Rectal smooth muscle tissue (tissue), 1 donor: ENCODE measurements around the gene THADA.

Experiments
- H3K27ac ChIP-seq: one replicate; pipeline ENCODE4 v1.7.0; 2013; ENCODE audit warnings: low read depth, low read length, inconsistent platforms
- H3K27me3 ChIP-seq: one replicate; pipeline ENCODE4 v1.7.0; 2013; ENCODE audit warnings: low read length; ENCODE audit not compliant: control insufficient read depth, insufficient read depth
- H3K36me3 ChIP-seq: one replicate; pipeline ENCODE4 v1.7.0; 2013; ENCODE audit warnings: low read length; ENCODE audit not compliant: control insufficient read depth, insufficient read depth
- H3K4me1 ChIP-seq: one replicate; pipeline ENCODE4 v1.7.0; 2013; ENCODE audit warnings: low read length; ENCODE audit not compliant: control insufficient read depth, insufficient read depth
- H3K4me3 ChIP-seq: one replicate; pipeline ENCODE4 v1.7.0; 2013; ENCODE audit warnings: low read length
- H3K9ac ChIP-seq: one replicate; pipeline ENCODE4 v1.7.0; 2013; ENCODE audit warnings: low read length

THADA gene

DNA sequence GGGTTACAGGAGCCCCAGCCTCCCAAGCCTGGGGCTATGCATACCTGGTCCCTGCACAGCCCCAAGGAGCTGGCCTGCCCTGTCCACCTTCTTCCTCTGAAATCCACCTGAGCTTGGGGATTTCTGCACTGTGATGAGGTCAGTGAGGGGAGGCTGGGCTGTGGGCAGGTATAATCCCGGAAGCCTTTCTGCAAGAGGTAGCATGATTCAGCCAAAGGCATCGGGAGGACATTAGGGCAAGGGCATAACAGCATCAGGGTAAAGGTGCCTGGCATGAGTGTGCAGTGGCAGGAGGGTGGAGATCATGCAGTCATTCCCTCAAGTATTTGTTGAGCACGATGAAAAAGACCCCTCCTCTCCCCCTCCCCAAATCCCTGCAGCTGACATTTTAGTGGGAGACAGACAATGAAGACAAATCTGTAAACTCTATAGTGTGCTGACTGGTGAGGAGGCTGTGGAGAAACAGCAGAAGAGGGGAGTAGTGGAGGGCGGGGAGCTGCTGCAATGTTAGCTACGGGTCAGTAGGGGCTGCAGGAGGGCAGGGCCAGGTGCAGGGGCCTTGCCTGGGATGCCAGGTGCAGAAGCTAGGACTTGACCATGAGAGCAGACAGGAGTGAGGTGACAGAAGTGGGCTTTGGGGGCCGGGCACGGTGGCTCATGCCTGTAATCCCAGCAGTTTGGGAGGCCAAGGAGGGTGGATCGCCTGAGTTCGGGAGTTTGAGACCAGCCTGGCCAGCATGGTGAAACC is 388.1 kb downstream of the THADA start:
- Histone ChIP-seq H3K36me3 (no peaks in the 10 kb centered on the region), H3K4me1 (peaks cover 9% of the 10 kb centered on the region), H3K27ac (no peak overlapping the region), H3K27me3 (no peaks in the 10 kb centered on the region), H3K4me3 (no peak overlapping the region), H3K9ac (no peak overlapping the region)

DNA sequence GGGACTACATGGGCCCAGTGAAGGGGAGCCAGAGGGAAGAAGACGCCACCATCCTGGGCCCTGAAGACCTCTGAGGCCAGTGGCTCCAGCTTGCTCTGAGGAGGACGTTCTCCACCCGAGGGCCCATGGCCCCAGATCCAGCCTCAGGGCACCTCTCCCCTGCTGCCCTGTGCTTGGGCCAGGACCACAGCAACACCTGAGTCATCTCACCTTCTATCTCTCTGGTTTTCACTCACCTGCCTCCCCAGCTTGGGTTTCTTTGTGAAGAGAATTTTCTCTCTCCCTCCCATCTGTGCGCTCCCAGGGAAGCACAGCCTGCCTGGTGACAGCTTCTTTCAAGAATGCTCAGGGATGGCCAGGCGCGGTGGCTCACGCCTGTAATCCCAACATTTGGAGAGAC is 389.2 kb downstream of the THADA start:
- Histone ChIP-seq H3K27ac (no peak overlapping the region), H3K36me3 (no peaks in the 10 kb centered on the region), H3K27me3 (no peaks in the 10 kb centered on the region), H3K9ac (no peak overlapping the region), H3K4me1 (peaks cover 9% of the 10 kb centered on the region), H3K4me3 (no peak overlapping the region)

GRCh38 chr2:43203373-43203772 is 392.5 kb downstream of the THADA start:
- Histone ChIP-seq H3K27ac (no peak overlapping the region), H3K4me1 (no peaks in the 10 kb centered on the region), H3K4me3 (no peak overlapping the region), H3K9ac (no peak overlapping the region), H3K27me3 (no peaks in the 10 kb centered on the region), H3K36me3 (no peaks in the 10 kb centered on the region)

- Histone ChIP-seq H3K27me3 (no peaks in the 10 kb centered on the region), H3K9ac (no peak overlapping the region), H3K36me3 (no peaks in the 10 kb centered on the region), H3K4me3 (no peak overlapping the region), H3K27ac (no peak overlapping the region), H3K4me1 (no peaks in the 10 kb centered on the region)
These were observed 393.5 kb downstream of the THADA start for GRCh38 chr2:43202289-43202688.

DNA sequence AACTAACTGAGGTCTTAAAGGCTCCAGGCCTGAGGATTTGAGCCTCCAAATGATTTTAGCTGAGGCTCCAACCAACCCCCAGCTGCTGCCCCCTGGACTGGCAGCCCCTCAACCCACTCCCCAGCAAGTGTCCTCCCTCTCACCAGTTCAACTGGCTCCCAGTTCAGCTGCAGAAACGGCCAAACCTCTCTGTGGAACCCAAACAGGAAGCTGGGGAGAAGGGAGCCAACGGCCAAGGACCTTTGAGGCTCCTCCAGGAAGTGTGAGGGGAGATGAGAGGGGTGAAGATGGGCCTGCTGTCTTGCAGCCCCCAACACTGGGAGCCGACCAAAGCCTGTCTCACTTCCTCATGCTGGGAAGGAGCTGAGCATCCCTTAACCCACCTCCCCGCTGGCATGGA is 394.3 kb downstream of the THADA start:
- Histone ChIP-seq H3K4me1 (no peaks in the 10 kb centered on the region), H3K27ac (no peak overlapping the region), H3K27me3 (no peaks in the 10 kb centered on the region), H3K9ac (no peak overlapping the region), H3K36me3 (no peaks in the 10 kb centered on the region), H3K4me3 (no peak overlapping the region)

DNA sequence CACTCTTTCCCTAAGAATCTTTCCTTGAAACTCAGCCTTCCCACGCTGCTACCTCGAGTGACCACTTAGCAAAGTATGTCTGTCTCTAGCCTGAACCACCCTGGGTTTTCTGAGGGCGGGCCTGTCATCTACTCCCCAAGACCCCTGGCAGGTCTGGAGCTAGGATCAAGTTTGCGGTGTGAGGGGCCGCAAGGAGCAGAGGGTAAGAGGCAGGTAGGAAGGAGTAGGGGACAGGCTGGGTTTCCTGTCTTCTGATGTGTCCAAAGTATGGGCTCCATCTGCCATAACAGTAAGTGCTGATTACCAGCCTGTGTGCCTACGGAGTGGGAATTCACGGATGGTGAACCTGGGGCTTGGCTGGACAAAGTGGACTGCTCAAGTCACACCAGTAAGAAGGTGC is 394.8 kb downstream of the THADA start:
- H3K9ac ChIP-seq = no peak overlapping the region
- H3K4me3 ChIP-seq = no peak overlapping the region
- no peaks in the 10 kb centered on the region for H3K36me3 ChIP-seq
- no peak overlapping the region for H3K27ac ChIP-seq
- no peaks in the 10 kb centered on the region for H3K27me3 ChIP-seq
- H3K4me1 ChIP-seq = no peaks in the 10 kb centered on the region

DNA sequence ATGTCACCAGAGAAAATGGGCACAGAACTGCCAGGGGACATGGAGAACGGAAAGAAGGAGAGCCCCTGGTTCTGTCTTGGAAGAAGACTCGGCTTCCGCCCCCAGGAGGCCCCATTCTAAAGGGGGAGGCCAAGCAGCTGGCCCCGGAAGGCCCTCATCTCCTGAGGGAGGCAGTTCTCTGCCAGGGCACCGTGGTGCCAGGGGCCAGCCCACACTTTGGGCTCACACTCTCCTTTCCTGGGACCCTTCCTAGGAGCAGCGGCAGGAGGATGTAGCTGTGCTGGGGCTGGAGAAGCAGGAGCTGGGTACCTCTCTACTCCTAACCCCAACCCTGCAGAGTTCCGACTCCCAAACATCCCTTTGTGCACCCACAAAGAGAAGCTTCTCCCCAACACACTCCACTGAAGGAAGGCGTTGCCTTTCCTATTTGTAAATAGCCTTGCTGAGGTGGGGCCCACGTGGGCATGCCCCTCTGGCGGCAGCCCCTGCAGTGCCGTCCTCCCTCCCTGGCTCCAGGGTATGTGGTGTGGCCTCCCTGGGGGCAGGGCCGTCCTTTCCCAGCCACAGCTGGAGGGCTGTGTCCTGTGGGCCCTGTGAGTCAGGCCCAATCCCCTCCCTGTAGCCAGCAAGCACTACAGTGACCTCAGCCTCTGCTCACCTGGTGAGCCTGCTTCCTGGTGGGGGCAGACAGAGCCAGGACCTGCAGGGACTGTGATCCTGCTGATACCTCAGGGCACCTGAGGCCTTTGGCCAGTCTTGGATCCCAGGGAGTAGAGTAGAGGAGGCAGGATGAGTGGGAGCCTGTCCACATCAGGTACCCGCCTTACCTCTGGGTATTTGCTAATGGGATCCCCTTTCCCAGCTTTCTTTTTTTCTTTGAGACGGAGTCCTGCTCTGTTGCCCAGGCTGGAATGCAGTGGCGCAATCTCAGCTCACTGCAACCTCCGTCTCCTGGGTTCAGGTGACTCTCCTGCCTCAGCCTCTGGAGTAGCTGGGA is 396.0 kb downstream of the THADA start:
- Histone ChIP-seq H3K27ac (no peak overlapping the region), H3K4me3 (no peak overlapping the region), H3K27me3 (no peaks in the 10 kb centered on the region), H3K9ac (no peak overlapping the region), H3K4me1 (no peaks in the 10 kb centered on the region), H3K36me3 (no peaks in the 10 kb centered on the region)

DNA sequence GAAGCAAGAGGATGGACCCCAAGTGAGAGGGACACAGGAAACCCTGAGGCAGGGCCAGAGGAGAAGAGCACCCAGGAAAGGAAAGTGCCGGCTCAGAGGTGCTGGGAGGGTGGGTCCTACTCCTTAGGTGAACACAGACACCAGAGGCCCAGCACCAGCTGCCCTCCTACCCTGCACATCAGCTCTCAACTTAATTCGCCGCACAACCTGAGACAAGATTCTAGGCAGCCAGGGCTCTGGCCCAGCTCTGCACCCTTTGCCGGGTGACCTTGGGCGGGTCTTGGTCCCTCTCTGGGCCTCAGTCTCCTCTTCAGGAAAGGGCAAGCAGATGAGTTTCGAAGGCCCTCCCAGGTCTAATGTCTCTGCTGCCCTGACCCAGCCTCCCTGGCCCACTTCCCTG is 397.6 kb downstream of the THADA start:
- Histone ChIP-seq H3K4me1 (no peaks in the 10 kb centered on the region), H3K27me3 (no peaks in the 10 kb centered on the region), H3K4me3 (no peak overlapping the region), H3K9ac (no peak overlapping the region), H3K36me3 (no peaks in the 10 kb centered on the region), H3K27ac (no peak overlapping the region)

- Histone ChIP-seq H3K27ac (no peak overlapping the region), H3K27me3 (no peaks in the 10 kb centered on the region), H3K9ac (no peak overlapping the region), H3K4me3 (no peak overlapping the region), H3K36me3 (no peaks in the 10 kb centered on the region), H3K4me1 (no peaks in the 10 kb centered on the region)
These were observed 398.3 kb downstream of the THADA start for GRCh38 chr2:43197588-43197896.

DNA sequence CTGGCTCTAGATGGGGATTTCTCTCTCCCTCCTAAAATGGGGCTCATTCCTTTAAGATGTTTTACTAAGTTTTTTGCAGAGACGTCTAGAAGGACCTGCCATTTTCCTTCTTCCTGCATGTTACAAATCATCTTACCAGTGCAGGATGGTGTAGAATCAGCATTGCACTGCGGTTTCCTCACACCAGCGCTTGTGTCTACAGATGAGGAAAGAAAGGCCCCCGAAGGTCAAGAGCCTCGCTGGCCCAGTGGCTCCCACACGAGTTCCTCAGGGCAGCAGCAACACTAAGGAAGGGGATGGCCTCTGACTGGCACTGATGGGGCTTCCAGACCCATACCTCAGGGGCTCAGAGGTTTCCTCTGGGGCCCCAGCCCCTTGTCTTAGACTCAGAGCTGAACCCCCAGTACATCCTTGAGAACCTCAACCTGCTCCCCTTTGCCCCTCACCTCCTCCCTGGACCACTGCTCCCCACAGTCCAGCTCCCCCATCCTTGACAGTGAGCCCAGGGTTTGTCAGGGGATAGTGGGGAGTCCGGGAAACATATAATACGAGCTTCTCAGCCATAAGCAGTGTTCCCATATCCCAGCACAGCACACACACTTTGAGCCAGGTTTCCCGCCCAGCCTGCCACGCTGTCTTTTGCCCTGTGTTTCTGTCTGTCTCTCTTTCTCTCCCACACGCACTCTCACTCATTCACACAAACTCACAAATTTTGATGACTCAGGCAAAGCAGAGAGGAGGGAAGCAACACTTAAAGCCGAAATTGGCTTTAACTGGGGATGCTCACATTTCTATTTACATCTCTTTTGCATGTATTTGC is 398.9 kb downstream of the THADA start:
- H3K27ac ChIP-seq = no peak overlapping the region
- no peak overlapping the region for H3K9ac ChIP-seq
- H3K4me1 ChIP-seq = no peaks in the 10 kb centered on the region
- H3K36me3 ChIP-seq = no peaks in the 10 kb centered on the region
- no peaks in the 10 kb centered on the region for H3K27me3 ChIP-seq
- no peak overlapping the region for H3K4me3 ChIP-seq

DNA sequence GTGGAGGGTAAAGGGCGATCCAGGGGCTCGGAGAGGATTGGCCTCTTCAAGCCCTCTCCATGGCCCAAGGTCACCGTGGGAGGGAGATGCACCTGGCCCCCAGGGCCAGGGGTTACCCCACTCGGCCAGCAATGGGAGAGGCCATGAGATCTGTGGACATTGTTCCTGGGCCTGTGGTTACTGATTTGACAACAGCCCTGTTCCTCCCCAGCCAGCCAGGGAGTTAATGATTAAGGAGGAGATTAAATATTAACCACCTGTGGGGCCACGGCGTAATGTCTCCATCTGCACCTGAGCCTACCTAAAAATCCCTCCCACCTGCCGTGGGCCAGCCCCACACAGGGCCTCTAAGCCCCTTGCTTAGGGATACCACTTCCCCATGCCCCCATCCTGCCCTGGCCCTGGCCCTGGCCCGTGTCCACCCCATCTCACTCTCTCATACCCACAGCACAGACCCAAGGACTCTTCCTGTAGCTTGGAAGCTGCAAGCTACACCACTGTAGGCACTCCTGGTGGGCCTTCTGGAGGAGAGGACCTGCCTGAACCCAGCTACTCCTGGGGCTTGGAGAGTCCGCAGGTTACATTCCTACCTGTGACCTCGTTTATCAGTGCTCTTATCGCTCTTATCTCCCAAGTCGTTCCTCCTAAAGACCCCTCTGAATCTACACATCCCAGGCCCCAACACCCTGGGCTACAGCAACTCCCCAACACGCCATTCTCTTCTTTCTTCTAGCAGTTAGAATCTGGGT is 401.5 kb downstream of the THADA start:
- no peaks in the 10 kb centered on the region for H3K4me1 ChIP-seq
- H3K4me3 ChIP-seq = peak overlapping the region; percentile 51
- peak overlapping the region; percentile 65 for H3K9ac ChIP-seq
- no peak overlapping the region for H3K27ac ChIP-seq
- H3K27me3 ChIP-seq = no peaks in the 10 kb centered on the region
- no peaks in the 10 kb centered on the region for H3K36me3 ChIP-seq
